ENCODE results near the gene NQO1. TPM values are rescaled to one million over a fixed set of nuclear protein-coding genes. Genes with fewer than 3 reads are reported as not detected.

The NQO1 gene
- total and polyA plus RNA-seq, 7 donors = 14.5 to 250 (median 56.0) TPM

DNA sequence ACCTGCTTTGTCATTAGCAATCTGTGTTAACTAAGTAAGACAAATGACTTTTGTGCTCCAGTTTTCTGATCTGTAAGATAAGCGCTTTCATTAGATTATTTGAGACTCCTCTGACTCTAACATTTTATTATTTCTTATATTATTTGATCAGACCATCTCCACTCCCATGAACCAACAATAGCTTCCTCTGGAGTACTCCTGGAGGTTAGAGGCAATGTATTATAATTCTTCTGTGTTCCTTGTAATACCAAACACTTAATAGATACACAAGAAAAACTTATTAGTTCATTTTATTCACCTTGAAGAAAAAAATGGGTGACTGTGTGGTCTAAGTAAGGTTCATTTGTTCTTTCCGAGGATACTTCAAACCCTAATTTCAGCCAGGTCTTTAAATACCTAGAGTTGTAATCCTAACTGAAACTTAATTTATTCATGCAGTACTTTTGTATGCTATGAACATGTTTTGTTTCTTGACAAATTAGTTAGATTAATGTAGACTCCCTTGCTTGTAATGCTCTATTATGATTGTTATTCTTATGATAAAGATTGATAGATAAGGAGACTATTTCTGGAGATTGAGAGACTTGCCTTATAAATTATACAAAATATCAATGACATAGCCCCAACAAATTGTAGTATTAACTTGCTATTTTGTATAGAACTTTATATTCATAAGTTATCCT is 53.9 kb downstream of the NQO1 start:
- intact Hi-C loops (cut with DNase I) = no loop called here
- no peaks in the 10 kb centered on the region for H3K27me3 ChIP-seq
- no peak overlapping the region for H3K27ac ChIP-seq
- no peak for DNase-seq
- no peaks in the 10 kb centered on the region for H3K9me3 ChIP-seq
- WGBS, 2 donors = 93 to 96% methylated on average over 2 of the region's 2 CpGs
- H3K4me3 ChIP-seq = no peak overlapping the region
- H3K4me1 ChIP-seq = peaks cover 0 to 12% (median 4%) of the 10 kb centered on the region in 4 donors
- H3K36me3 ChIP-seq = peaks cover 12 to 74% (median 16%) of the 10 kb centered on the region in 4 donors
- no peak for TF ChIP-seq EP300 (IDR thresholded peaks at IDR 0.05)
- TF ChIP-seq POLR2AphosphoS5 (IDR thresholded peaks at IDR 0.05) = no peak
- TF ChIP-seq POLR2A (IDR thresholded peaks at IDR 0.05) = no peak
- TF ChIP-seq, protein P1, sequence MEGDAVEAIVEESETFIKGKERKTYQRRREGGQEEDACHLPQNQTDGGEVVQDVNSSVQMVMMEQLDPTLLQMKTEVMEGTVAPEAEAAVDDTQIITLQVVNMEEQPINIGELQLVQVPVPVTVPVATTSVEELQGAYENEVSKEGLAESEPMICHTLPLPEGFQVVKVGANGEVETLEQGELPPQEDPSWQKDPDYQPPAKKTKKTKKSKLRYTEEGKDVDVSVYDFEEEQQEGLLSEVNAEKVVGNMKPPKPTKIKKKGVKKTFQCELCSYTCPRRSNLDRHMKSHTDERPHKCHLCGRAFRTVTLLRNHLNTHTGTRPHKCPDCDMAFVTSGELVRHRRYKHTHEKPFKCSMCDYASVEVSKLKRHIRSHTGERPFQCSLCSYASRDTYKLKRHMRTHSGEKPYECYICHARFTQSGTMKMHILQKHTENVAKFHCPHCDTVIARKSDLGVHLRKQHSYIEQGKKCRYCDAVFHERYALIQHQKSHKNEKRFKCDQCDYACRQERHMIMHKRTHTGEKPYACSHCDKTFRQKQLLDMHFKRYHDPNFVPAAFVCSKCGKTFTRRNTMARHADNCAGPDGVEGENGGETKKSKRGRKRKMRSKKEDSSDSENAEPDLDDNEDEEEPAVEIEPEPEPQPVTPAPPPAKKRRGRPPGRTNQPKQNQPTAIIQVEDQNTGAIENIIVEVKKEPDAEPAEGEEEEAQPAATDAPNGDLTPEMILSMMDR (IDR thresholded peaks at IDR 0.05) = no peak

DNA sequence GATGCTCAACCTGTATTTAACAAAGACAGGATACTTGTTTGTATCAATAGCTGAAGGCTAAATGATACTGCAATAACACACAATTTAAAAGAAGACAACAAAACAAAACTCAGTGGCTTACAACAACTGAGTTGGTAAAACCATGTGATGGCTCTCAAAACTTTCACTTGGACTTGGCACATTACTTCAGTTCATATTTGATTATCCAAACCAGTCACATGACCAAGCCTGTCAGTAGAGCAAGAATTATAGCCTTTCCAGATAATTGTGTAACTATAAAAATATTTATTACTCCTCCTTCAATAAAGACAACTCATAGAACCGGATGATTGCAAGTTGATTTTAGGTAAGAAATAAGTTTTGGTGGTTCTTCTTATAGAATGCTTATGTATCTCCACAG is 56.8 kb downstream of the NQO1 start:
- 14 to 62% methylated on average over 1 of the region's 1 CpG for WGBS, 2 donors
- no peak overlapping the region for H3K4me3 ChIP-seq
- no peak overlapping the region for H3K27ac ChIP-seq
- peaks cover 0 to 12% (median 4%) of the 10 kb centered on the region in 4 donors for H3K4me1 ChIP-seq
- H3K27me3 ChIP-seq = no peaks in the 10 kb centered on the region
- H3K9me3 ChIP-seq = no peaks in the 10 kb centered on the region
- DNase-seq = no peak
- TF ChIP-seq POLR2A (IDR thresholded peaks at IDR 0.05) (no peak), POLR2AphosphoS5 (IDR thresholded peaks at IDR 0.05) (no peak), EP300 (IDR thresholded peaks at IDR 0.05) (no peak)
- TF ChIP-seq, protein P1 (IDR thresholded peaks at IDR 0.05) = no peak
- intact Hi-C loops (cut with DNase I) = no loop called here
- H3K36me3 ChIP-seq = peaks cover 8 to 56% (median 13%) of the 10 kb centered on the region in 4 donors

DNA sequence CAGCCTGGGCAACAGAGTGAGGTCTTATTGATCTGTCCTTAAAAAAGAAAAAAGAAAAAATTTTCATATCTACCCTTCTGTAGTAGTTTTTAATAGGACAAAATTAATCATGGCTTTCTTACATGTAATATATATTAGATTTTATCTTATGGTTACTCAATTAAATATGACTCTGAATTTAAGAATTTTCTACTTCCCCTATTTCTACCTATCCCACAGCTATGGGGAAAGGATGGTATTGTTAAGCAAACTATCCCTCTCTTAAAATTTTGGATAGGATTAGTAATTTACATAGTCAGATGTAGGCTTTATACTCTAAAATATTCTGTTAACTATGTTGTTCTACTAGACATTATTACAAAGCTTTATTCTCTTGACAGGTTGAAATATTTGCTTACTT is 62.5 kb downstream of the NQO1 start:
- Histone ChIP-seq H3K4me3 (no peak overlapping the region), H3K27ac (no peak overlapping the region), H3K9me3 (no peaks in the 10 kb centered on the region), H3K4me1 (no peaks in the 10 kb centered on the region), H3K27me3 (no peaks in the 10 kb centered on the region), H3K36me3 (peaks cover 6 to 68% (median 15%) of the 10 kb centered on the region in 4 donors)
- TF ChIP-seq, protein P1 (IDR thresholded peaks at IDR 0.05) = no peak
- TF ChIP-seq POLR2A (IDR thresholded peaks at IDR 0.05) (no peak), POLR2AphosphoS5 (IDR thresholded peaks at IDR 0.05) (no peak), EP300 (IDR thresholded peaks at IDR 0.05) (no peak)
- no peak for DNase-seq
- intact Hi-C loops (cut with DNase I) = no loop called here

DNA sequence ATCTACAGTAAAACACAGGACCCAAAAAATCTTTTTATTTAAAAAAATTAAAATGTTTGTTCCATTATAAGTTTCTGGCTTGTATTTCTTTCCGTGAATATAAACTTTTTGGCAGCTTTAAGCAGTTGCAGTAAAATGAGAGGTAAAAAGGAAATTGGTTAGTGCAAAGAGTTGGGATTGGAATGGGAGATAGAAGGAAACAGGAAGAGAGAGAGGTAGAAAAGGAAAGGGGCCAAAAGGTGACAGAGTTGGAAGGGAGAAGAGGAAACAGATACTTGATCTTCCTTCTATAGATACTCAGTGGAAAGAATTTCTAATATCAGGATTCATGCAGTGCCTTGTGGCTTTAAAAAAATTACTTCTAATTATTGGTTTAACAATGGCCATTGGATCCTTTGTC is 63.5 kb downstream of the NQO1 start:
- Histone ChIP-seq H3K4me1 (no peaks in the 10 kb centered on the region), H3K4me3 (no peak overlapping the region), H3K9me3 (no peaks in the 10 kb centered on the region), H3K27me3 (no peaks in the 10 kb centered on the region), H3K36me3 (peaks cover 8 to 68% (median 13%) of the 10 kb centered on the region in 4 donors), H3K27ac (no peak overlapping the region)
- TF ChIP-seq, protein P1 (IDR thresholded peaks at IDR 0.05) = no peak
- no peak for TF ChIP-seq POLR2A (IDR thresholded peaks at IDR 0.05)
- no peak for TF ChIP-seq EP300 (IDR thresholded peaks at IDR 0.05)
- no peak for TF ChIP-seq POLR2AphosphoS5 (IDR thresholded peaks at IDR 0.05)
- DNase-seq = no peak
- 79 to 86% methylated on average over 1 of the region's 1 CpG for WGBS, 2 donors
- intact Hi-C loops (cut with DNase I) = no loop called here

DNA sequence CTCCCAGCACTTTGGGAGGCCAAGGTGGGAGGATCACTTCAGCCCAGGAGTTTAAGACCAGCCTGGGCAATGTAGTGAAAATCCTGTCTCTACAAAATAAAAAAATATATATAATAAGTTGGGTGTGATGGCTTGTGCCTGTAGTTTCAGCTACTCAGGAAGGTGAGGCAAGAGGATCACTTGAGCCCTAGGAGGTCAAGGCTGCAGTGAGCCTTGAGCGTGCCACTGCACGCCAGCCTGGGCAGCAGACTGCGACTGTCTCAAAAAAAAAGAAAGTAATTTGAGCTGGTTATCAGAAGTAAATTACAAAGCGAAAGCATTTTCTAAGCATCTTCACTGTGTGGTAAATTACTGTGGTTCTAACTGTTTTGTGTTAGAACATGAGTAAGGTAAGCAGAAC is 66.2 kb downstream of the NQO1 start:
- Histone ChIP-seq H3K4me3 (no peak overlapping the region), H3K4me1 (no peaks in the 10 kb centered on the region), H3K9me3 (no peaks in the 10 kb centered on the region), H3K27me3 (no peaks in the 10 kb centered on the region), H3K27ac (no peak overlapping the region), H3K36me3 (peaks cover 18 to 90% (median 19%) of the 10 kb centered on the region in 4 donors)
- no peak for DNase-seq
- TF ChIP-seq POLR2A (IDR thresholded peaks at IDR 0.05) = no peak
- TF ChIP-seq POLR2AphosphoS5 (IDR thresholded peaks at IDR 0.05) = no peak
- no peak for TF ChIP-seq EP300 (IDR thresholded peaks at IDR 0.05)
- TF ChIP-seq, protein P1 (IDR thresholded peaks at IDR 0.05) = no peak
- 96 to 97% methylated on average over 4 of the region's 4 CpGs for WGBS, 2 donors
- intact Hi-C loops (cut with DNase I) = no loop called here

All from sigmoid colon (tissue), 7 donors.